Limb (tissue), 2 donors: ENCODE results near the gene TTBK1.

Experiments
- DNase-seq, 2 donors: peaks; one replicate each; pipeline ENCODE4 v3.0.0-alpha.2; 2016; ENCODE audit errors: extremely low spot score in 2 of 2

TTBK1 gene

GRCh38 chr6:43222418-43223059 is 20.7 kb upstream of the TTBK1 start:
- DNase-seq, result no peak

- no peak for DNase-seq
Measured at GRCh38 chr6:43223175-43223574, 20.1 kb upstream of the TTBK1 start.

- DNase-seq, result no peak
Measured at GRCh38 chr6:43226192-43226851, 17.0 kb upstream of the TTBK1 start.

GRCh38 chr6:43228951-43229802 is 14.1 kb upstream of the TTBK1 start, which contains the start of gene DNPH1:
TSS of gene DNPH1 (minus strand) at chr6:43229481. CDS start at chr6:43229456, 25 bp downstream.
- DNase-seq, result peak; percentile 77 to 89

GRCh38 chr6:43229803-43230620 is 13.3 kb upstream of the TTBK1 start:
- no peak for DNase-seq

- no peak for DNase-seq
Measured at GRCh38 chr6:43231053-43231452, 12.2 kb upstream of the TTBK1 start.

- no peak for DNase-seq
Measured at GRCh38 chr6:43231735-43232450, 11.4 kb upstream of the TTBK1 start.

GRCh38 chr6:43235841-43236240 is 7.4 kb upstream of the TTBK1 start:
- no peak for DNase-seq

GRCh38 chr6:43239054-43239453 is 4.2 kb upstream of the TTBK1 start:
- DNase-seq, result no peak

GRCh38 chr6:43240950-43241349 is 2.3 kb upstream of the TTBK1 start:
- no peak for DNase-seq

- DNase-seq, result no peak
Measured at GRCh38 chr6:43241446-43241845, 1.8 kb upstream of the TTBK1 start.

GRCh38 chr6:43243664-43244321 is 512 bp downstream of the TTBK1 start:
- DNase-seq, result no peak

- DNase-seq, result no peak
Measured at GRCh38 chr6:43246301-43247113, 3.2 kb downstream of the TTBK1 start.

- DNase-seq, result peak; percentile 53 to 83
Measured at GRCh38 chr6:43247114-43247999, 4.1 kb downstream of the TTBK1 start.

- DNase-seq, result no peak
Measured at GRCh38 chr6:43248101-43248500, 4.8 kb downstream of the TTBK1 start.

- no peak for DNase-seq
Measured at GRCh38 chr6:43248791-43249190, 5.5 kb downstream of the TTBK1 start.

GRCh38 chr6:43250992-43251373 is 7.7 kb downstream of the TTBK1 start:
- no peak for DNase-seq

GRCh38 chr6:43253401-43253800 is 10.1 kb downstream of the TTBK1 start:
- DNase-seq, result no peak
